Mesothelial cell of epicardium (in vitro differentiated cells): ENCODE results near the gene U2AF1L4. TPM values are rescaled to one million over a fixed set of nuclear protein-coding genes. Genes with fewer than 3 reads are reported as not detected.

Experiments used
- DNase-seq, 2 experiments: peaks; one replicate each; pipeline ENCODE4 v3.0.0; 2021; ENCODE audit warnings: low spot score in 2 of 2; ENCODE audit not compliant: unreplicated experiment in 2 of 2
- H3K27ac Mint-ChIP-seq: 2 replicates; pipeline ENCODE4 v1.8.0; 2021; ENCODE audit warnings: mixed read lengths
- H3K27me3 Mint-ChIP-seq: 2 replicates; pipeline ENCODE4 v1.8.0; 2021; ENCODE audit warnings: low read depth, mixed read lengths
- H3K36me3 Mint-ChIP-seq: 2 replicates; pipeline ENCODE4 v1.8.0; 2021; ENCODE audit warnings: mixed read lengths
- H3K4me1 Mint-ChIP-seq: 2 replicates; pipeline ENCODE4 v1.8.0; 2021; ENCODE audit warnings: mixed read lengths
- H3K4me3 Mint-ChIP-seq: 2 replicates; pipeline ENCODE4 v1.8.0; 2021; ENCODE audit warnings: mild to moderate bottlenecking, moderate library complexity, mixed read lengths
- H3K9me3 Mint-ChIP-seq: 2 replicates; pipeline ENCODE4 v1.8.0; 2021; ENCODE audit warnings: mixed read lengths
- CTCF ChIP-seq: fragments of 200-600 bp; sonication (generic); IDR thresholded peaks from one replicate; pipeline ENCODE4 v1.5.0; 2021; ENCODE audit warnings: antibody characterized with exemption; ENCODE audit not compliant: unreplicated experiment
- total RNA-seq: library from RNA; stranded (reverse); gene quantifications from 3 replicates; pipeline ENCODE4 v1.2.1, GENCODE V29; 2021

U2AF1L4 gene
- total RNA-seq, 1 donor from 2014 or later, result 42.5 TPM

- H3K27me3 Mint-ChIP-seq, result no peaks in the 10 kb centered on the region
- no peak overlapping the region for H3K27ac Mint-ChIP-seq
- DNase-seq, result no peak
- no peaks in the 10 kb centered on the region for H3K9me3 Mint-ChIP-seq
- H3K4me3 Mint-ChIP-seq, result no peak overlapping the region
- no peak for TF ChIP-seq CTCF
- H3K36me3 Mint-ChIP-seq, result peaks cover 45% of the 10 kb centered on the region
- no peaks in the 10 kb centered on the region for H3K4me1 Mint-ChIP-seq
Measured at GRCh38 chr19:35732540-35733179, 12.6 kb downstream of the U2AF1L4 start.

- H3K9me3 Mint-ChIP-seq, result no peaks in the 10 kb centered on the region
- no peaks in the 10 kb centered on the region for H3K27me3 Mint-ChIP-seq
- H3K4me1 Mint-ChIP-seq, result no peaks in the 10 kb centered on the region
- no peak for TF ChIP-seq CTCF
- DNase-seq, result no peak
- H3K27ac Mint-ChIP-seq, result no peak overlapping the region
- H3K36me3 Mint-ChIP-seq, result peaks cover 46% of the 10 kb centered on the region
- no peak overlapping the region for H3K4me3 Mint-ChIP-seq
Measured at GRCh38 chr19:35731779-35732405, 13.3 kb downstream of the U2AF1L4 start.

GRCh38 chr19:35731353-35731752 is 13.9 kb downstream of the U2AF1L4 start:
- peaks cover 46% of the 10 kb centered on the region for H3K36me3 Mint-ChIP-seq

GRCh38 chr19:35730326-35730725 is 14.9 kb downstream of the U2AF1L4 start:
- Mint-ChIP-seq H3K36me3 (peaks cover 54% of the 10 kb centered on the region), H3K9me3 (no peaks in the 10 kb centered on the region), H3K27ac (no peak overlapping the region), H3K27me3 (no peaks in the 10 kb centered on the region), H3K4me3 (no peak overlapping the region), H3K4me1 (no peaks in the 10 kb centered on the region)
- DNase-seq, result no peak
- no peak for TF ChIP-seq CTCF

More at GRCh38 chr19:35731353-35731752, 13.9 kb downstream of the U2AF1L4 start:
- Mint-ChIP-seq H3K27ac (no peak overlapping the region), H3K4me1 (no peaks in the 10 kb centered on the region), H3K27me3 (no peaks in the 10 kb centered on the region), H3K4me3 (no peak overlapping the region), H3K9me3 (no peaks in the 10 kb centered on the region)
- DNase-seq, result no peak
- TF ChIP-seq CTCF, result no peak

GRCh38 chr19:35729763-35730162 is 15.5 kb downstream of the U2AF1L4 start:
- Mint-ChIP-seq H3K4me1 (no peaks in the 10 kb centered on the region), H3K9me3 (no peaks in the 10 kb centered on the region), H3K27ac (no peak overlapping the region), H3K36me3 (peaks cover 55% of the 10 kb centered on the region), H3K27me3 (no peaks in the 10 kb centered on the region), H3K4me3 (no peak overlapping the region)
- TF ChIP-seq CTCF, result no peak
- no peak for DNase-seq
